Right forelimb (tissue), 1 donor: ENCODE data around the gene BICC1.

Experiments
- DNase-seq: peaks from one replicate; pipeline ENCODE4 v3.0.0-alpha.2; 2018

BICC1 gene

GRCh38 chr10:58755677-58756076, 243.0 kb downstream of the BICC1 start:
- DNase-seq = peak; percentile 51

- DNase-seq = no peak
Measured at GRCh38 chr10:58756130-58756719, 243.6 kb downstream of the BICC1 start.

GRCh38 chr10:58757352-58758065, 244.8 kb downstream of the BICC1 start:
- DNase-seq = no peak

GRCh38 chr10:58758321-58758720, 245.6 kb downstream of the BICC1 start:
- no peak for DNase-seq

GRCh38 chr10:58764087-58764747, 251.5 kb downstream of the BICC1 start:
- no peak for DNase-seq

- no peak for DNase-seq
Measured at GRCh38 chr10:58765910-58766309, 253.2 kb downstream of the BICC1 start.

GRCh38 chr10:58767652-58768051, 255.0 kb downstream of the BICC1 start:
- DNase-seq = no peak

GRCh38 chr10:58771863-58772262, 259.2 kb downstream of the BICC1 start:
- DNase-seq = no peak

- DNase-seq = no peak
Measured at GRCh38 chr10:58772758-58773157, 260.1 kb downstream of the BICC1 start.

GRCh38 chr10:58773341-58773740, 260.7 kb downstream of the BICC1 start:
- DNase-seq = no peak

- no peak for DNase-seq
Measured at GRCh38 chr10:58773944-58774343, 261.3 kb downstream of the BICC1 start.

GRCh38 chr10:58775960-58776567, 263.4 kb downstream of the BICC1 start:
- no peak for DNase-seq

- no peak for DNase-seq
Measured at GRCh38 chr10:58776568-58777318, 264.1 kb downstream of the BICC1 start.

- no peak for DNase-seq
Measured at GRCh38 chr10:58778966-58779365, 266.3 kb downstream of the BICC1 start.

GRCh38 chr10:58779594-58779993, 266.9 kb downstream of the BICC1 start:
- DNase-seq = no peak

- no peak for DNase-seq
Measured at GRCh38 chr10:58780476-58780875, 267.8 kb downstream of the BICC1 start.

GRCh38 chr10:58781873-58782488, 269.3 kb downstream of the BICC1 start:
- DNase-seq = no peak

GRCh38 chr10:58782876-58783851, 270.5 kb downstream of the BICC1 start:
- DNase-seq = no peak

GRCh38 chr10:58784361-58784760, 271.7 kb downstream of the BICC1 start:
- no peak for DNase-seq

GRCh38 chr10:58785354-58785753, 272.7 kb downstream of the BICC1 start:
- DNase-seq = no peak

- no peak for DNase-seq
Measured at GRCh38 chr10:58791137-58791536, 278.5 kb downstream of the BICC1 start.
